ENCODE results near the gene WDFY4. TPM values are rescaled to one million over a fixed set of nuclear protein-coding genes. Genes with fewer than 3 reads are reported as not detected.

The WDFY4 gene
- total and polyA plus RNA-seq, 2 donors (not counting 1 experiment from before 2014, with no cell fraction given) = 0.06 to 0.66 TPM

DNA sequence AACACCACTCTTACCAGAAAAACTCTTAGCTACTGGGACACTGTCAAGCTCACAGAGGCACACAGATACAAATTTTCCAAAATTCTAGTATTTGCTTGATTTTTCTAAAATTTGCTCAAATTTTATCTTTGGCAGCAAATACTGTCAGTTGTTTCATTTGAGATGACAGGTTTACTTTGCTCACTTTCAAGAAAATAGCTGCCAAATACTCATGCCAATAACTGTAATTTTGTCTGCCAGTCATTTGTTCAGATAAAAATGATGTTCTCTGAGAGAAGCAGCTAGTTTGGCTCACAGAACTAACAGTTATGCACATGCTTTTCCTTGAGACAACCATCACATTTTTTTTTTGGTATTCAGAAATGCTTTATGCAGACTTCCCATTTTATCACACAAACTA lies 172.2 kb downstream of the WDFY4 start:
- no peak for TF ChIP-seq CTCF (conservative IDR thresholded peaks at IDR 0.05 in 1 of 2, IDR thresholded peaks at IDR 0.05 in 1 of 2; ENCODE audit: low read depth in 1 of 2, low read length in 2 of 2)
- no peak for TF ChIP-seq EZH2 (IDR thresholded peaks at IDR 0.05; ENCODE audit: low read length, missing control alignments)
- H3K36me3 ChIP-seq (ENCODE audit: control insufficient read depth, insufficient read depth, low read length) = no peaks in the 10 kb centered on the region
- H3K4me1 ChIP-seq (ENCODE audit: control insufficient read depth, extremely low read depth, insufficient read depth, low read length) = no peaks in the 10 kb centered on the region
- H3K4me3 ChIP-seq (replicated peaks in 1 of 4; ENCODE audit: control extremely low read depth in 1 of 4, insufficient read depth in 1 of 4, low read depth in 3 of 4, low read length in 4 of 4) = no peak overlapping the region
- no peaks in the 10 kb centered on the region for H3K27me3 ChIP-seq (ENCODE audit: control insufficient read depth, insufficient read depth, low read length)
- no peaks in the 10 kb centered on the region for H3K9me3 ChIP-seq (ENCODE audit: control insufficient read depth, insufficient read depth, low read depth, low read length)
- H3K79me2 ChIP-seq (ENCODE audit: control insufficient read depth, insufficient read depth, low read length) = no peaks in the 10 kb centered on the region
- H3K9ac ChIP-seq (ENCODE audit: insufficient read depth, low read length) = no peak overlapping the region
- no peak overlapping the region for H2AFZ ChIP-seq (ENCODE audit: low read length)
- H3K4me2 ChIP-seq (ENCODE audit: extremely low read depth, insufficient read depth, low read length) = no peak overlapping the region
- H4K20me1 ChIP-seq (ENCODE audit: control insufficient read depth, extremely low read depth, insufficient read depth, low read length) = no peaks in the 10 kb centered on the region
- DNase-seq (ENCODE audit: low read depth in 2 of 2) = no peak
- no peak overlapping the region for H3K27ac ChIP-seq (ENCODE audit: insufficient read depth, low read length)

DNA sequence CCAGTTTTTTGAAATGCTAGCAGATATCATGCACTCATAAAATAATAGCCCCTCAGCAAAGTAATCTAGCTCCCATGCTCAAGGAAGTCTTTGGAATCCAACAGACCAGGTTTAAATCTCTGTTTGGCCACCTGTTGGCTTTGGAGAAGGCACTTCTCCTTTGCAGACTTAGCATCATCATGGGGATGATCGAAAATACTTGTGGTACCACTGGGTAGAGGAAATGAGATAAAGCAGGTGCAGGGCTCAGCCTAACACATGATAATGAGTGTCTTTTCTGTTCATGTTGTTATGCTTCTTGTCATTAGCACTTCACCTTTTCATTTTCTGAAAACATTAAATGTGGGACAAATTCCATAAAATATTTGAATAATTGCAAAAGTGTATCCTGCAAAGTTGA lies 187.6 kb downstream of the WDFY4 start:
- no peaks in the 10 kb centered on the region for H3K27me3 ChIP-seq (ENCODE audit: control insufficient read depth, insufficient read depth, low read length)
- no peaks in the 10 kb centered on the region for H3K4me1 ChIP-seq (ENCODE audit: control insufficient read depth, extremely low read depth, insufficient read depth, low read length)
- no peak overlapping the region for H2AFZ ChIP-seq (ENCODE audit: low read length)
- no peaks in the 10 kb centered on the region for H4K20me1 ChIP-seq (ENCODE audit: control insufficient read depth, extremely low read depth, insufficient read depth, low read length)
- H3K79me2 ChIP-seq (ENCODE audit: control insufficient read depth, insufficient read depth, low read length) = no peaks in the 10 kb centered on the region
- H3K27ac ChIP-seq (ENCODE audit: insufficient read depth, low read length) = no peak overlapping the region
- no peak for TF ChIP-seq CTCF (conservative IDR thresholded peaks at IDR 0.05 in 1 of 2, IDR thresholded peaks at IDR 0.05 in 1 of 2; ENCODE audit: low read depth in 1 of 2, low read length in 2 of 2)
- H3K36me3 ChIP-seq (ENCODE audit: control insufficient read depth, insufficient read depth, low read length) = no peaks in the 10 kb centered on the region
- no peak overlapping the region for H3K4me2 ChIP-seq (ENCODE audit: extremely low read depth, insufficient read depth, low read length)
- H3K9ac ChIP-seq (ENCODE audit: insufficient read depth, low read length) = no peak overlapping the region
- no peaks in the 10 kb centered on the region for H3K9me3 ChIP-seq (ENCODE audit: control insufficient read depth, insufficient read depth, low read depth, low read length)
- no peak overlapping the region for H3K4me3 ChIP-seq (replicated peaks in 1 of 4; ENCODE audit: control extremely low read depth in 1 of 4, insufficient read depth in 1 of 4, low read depth in 3 of 4, low read length in 4 of 4)
- DNase-seq (ENCODE audit: low read depth in 2 of 2) = no peak

DNA sequence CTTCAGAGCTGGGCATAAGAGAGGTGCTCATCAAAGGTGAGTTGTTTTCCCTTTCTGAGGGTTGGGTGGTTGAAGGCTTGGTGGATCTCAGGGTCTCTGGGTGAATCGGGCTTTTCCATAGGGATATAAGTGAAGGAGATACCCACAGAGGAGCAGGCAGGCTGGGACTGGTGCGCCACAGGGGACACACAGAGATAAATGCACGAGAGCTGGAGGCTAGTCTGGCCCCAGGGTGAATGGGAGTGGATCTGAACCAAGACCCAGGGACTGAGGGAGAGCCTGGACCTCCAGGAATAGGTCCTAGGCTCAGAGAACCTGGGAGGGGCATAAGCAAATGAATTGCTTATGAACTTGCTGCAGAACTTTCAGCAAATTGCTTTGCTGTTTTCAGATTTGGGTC lies 193.4 kb downstream of the WDFY4 start:
- H3K9ac ChIP-seq (ENCODE audit: insufficient read depth, low read length) = no peak overlapping the region
- no peaks in the 10 kb centered on the region for H3K4me1 ChIP-seq (ENCODE audit: control insufficient read depth, extremely low read depth, insufficient read depth, low read length)
- H4K20me1 ChIP-seq (ENCODE audit: control insufficient read depth, extremely low read depth, insufficient read depth, low read length) = no peaks in the 10 kb centered on the region
- DNase-seq (ENCODE audit: low read depth in 2 of 2) = no peak
- no peak overlapping the region for H3K4me2 ChIP-seq (ENCODE audit: extremely low read depth, insufficient read depth, low read length)
- H2AFZ ChIP-seq (ENCODE audit: low read length) = no peak overlapping the region
- no peaks in the 10 kb centered on the region for H3K27me3 ChIP-seq (ENCODE audit: control insufficient read depth, insufficient read depth, low read length)
- no peak overlapping the region for H3K27ac ChIP-seq (ENCODE audit: insufficient read depth, low read length)
- H3K4me3 ChIP-seq (replicated peaks in 1 of 4; ENCODE audit: control extremely low read depth in 1 of 4, insufficient read depth in 1 of 4, low read depth in 3 of 4, low read length in 4 of 4) = no peak overlapping the region
- H3K79me2 ChIP-seq (ENCODE audit: control insufficient read depth, insufficient read depth, low read length) = no peaks in the 10 kb centered on the region
- no peaks in the 10 kb centered on the region for H3K36me3 ChIP-seq (ENCODE audit: control insufficient read depth, insufficient read depth, low read length)
- TF ChIP-seq CTCF (conservative IDR thresholded peaks at IDR 0.05 in 1 of 2, IDR thresholded peaks at IDR 0.05 in 1 of 2; ENCODE audit: low read depth in 1 of 2, low read length in 2 of 2) = no peak
- no peak for TF ChIP-seq EZH2 (IDR thresholded peaks at IDR 0.05; ENCODE audit: low read length, missing control alignments)
- no peaks in the 10 kb centered on the region for H3K9me3 ChIP-seq (ENCODE audit: control insufficient read depth, insufficient read depth, low read depth, low read length)
